ENCODE data around the gene APC. TPM values are rescaled to one million over a fixed set of nuclear protein-coding genes. Genes with fewer than 3 reads are reported as not detected.

Gene APC
- total RNA-seq = 61.5 and 71.0 TPM in 2 replicates

GRCh38 chr5:112737463-112738190, at the start of gene APC:
TSS of gene APC (plus strand) at chr5:112737885. CDS start at chr5:112754891, 17,006 bp downstream.

GRCh38 chr5:112860929-112861637, 123.4 kb downstream of the APC start, which contains the start of gene SRP19:
TSS of gene SRP19 (plus strand) at chr5:112861287. CDS start at chr5:112861377, 90 bp downstream.

Other genes with a start within 250 kb of the APC start
- 87.3 and 105 TPM in 2 replicates for gene SRP19, start 123.4 kb downstream of the APC start, total RNA-seq
- gene REEP5, start 184.3 kb downstream of the APC start, total RNA-seq = 36.5 and 40.2 TPM in 2 replicates
- 21.9 and 36.2 TPM in 2 replicates for gene DCP2, start 238.9 kb downstream of the APC start, total RNA-seq